ENCODE results near the gene ZNF41. TPM values are rescaled to one million over a fixed set of nuclear protein-coding genes. Genes with fewer than 3 reads are reported as not detected.
"Not testable (repeated sequence)": the region's sequence is repeated elsewhere in the genome, so short reads cannot be mapped to it uniquely, and the experiment has no call there.

ZNF41 gene
- total RNA-seq: 15.4 TPM
- long read RNA-seq, full-length matches to known transcripts: 2 of 17 reads
- long read RNA-seq, partial matches to known transcripts: 1 of 17 reads
- long read RNA-seq, other reads (novel, unspliced or antisense): 14 of 17 reads

DNA sequence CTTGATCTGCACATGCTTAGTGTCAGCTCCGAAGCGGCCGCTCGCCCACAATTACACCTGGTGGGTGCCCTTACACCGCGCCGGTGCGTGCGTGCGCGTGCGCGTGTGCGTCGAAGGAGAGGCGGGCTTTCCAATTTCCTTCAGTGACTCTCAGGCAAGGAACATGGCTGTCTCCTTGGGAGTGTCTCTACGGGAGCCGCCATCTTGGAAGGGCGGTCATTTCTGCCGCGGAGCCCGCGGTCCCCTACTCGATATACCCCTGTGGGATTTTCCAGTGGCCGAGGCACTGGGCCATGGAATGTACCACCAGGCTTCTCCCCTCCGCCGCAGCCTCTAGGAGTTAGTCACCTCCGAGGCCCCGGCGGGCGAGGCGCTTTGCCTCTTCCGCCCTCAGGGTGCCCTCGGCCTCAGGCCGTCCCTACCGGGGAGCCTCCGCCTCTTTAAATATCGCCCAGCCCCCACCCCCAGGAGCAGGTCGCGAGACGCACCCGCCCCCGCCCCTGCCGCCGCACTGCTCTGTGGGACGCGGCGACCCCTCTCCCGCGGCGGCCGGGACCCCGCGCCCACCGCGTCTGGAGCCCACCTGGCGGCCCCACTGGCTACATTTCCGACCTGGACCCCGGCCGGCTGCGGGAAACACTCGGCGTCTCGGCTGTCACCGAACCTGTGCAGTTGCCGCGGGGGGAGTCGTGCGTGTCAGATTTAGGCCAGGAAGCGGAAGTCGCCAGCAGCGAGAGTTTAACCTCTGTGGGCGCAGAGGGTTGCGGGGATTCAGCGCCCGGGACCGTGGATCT is at the start of gene ZNF41:
TSS of gene ZNF41 (minus strand) at position 711 of the 794 bp plus-strand sequence. CDS start 15,741 bp downstream, outside the sequence.
- intact Hi-C loops (cut with DNase I): no loop called here
- peak; percentile 85 for DNase-seq (ENCODE audit: low spot score)

DNA sequence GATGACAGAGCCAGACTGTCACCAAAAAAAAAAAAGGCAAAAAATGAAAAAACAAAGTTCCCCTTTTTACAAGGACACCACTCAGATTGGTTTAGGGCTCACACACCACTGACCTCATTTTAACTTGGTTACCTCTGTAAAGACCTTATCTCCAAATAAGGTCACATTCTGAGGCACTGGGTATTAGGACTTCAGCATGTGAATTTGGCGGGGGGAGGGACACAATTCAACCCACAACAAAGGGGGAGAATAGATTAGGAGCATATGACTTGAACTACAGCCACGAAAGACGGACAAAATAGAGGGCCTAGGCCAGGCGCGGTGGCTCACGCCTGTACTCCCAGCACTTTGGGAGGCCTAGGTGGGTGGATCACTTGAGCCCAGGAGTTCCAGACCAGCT is 47.0 kb upstream of the ZNF41 start:
- intact Hi-C loops (cut with DNase I): no loop called here

DNA sequence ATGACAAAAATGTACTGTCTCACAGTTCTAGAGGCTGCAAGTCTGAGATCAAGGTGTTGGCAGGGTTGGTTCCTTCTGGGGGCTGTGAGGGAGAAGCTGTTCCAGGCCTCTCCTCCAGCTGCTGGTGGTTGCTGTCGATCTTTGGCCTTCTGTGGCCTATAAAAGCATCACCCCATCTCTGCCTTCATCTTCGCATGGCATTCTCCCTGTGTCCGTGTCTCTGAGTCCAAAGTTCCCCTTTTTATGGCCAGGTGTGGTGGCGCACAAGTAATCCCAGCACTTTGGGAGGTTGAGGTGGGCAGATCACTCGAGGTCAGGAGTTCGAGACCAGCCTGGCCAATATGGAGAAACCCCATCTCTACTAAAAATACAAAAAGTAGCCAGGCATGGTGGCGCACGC is 46.5 kb upstream of the ZNF41 start:
- intact Hi-C loops (cut with DNase I): loop anchor here (10.0 kb wide), 1 partner anchor 155 kb away; the partner anchor contains the start of gene ZNF157

More for the DNA sequence above, 47.0 kb upstream of the ZNF41 start:
- DNase-seq (ENCODE audit: low spot score): no peak

DNA sequence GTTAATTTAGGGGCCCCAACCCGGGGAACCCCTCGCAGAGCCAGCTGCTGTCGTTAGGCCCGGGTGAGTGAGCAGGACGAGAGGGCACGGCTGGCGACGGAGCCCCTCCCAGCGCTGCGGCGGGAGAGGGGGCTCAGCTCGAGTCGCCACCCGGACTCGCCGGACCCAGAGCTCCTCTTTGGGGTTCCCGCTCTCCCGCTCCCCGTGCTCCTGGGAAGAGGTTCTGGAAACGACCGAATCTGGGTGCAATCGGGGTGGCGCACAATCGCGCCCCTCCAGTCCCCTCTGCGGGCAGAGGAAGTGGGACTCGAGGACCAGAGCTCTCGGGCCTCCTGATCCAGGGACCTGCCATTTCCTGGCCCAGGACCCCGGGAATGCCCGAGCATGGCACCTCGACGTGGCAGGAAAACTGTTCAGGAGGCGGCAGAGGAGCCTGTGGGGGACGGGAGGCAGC is 40.7 kb upstream of the ZNF41 start:
- intact Hi-C loops (cut with DNase I): loop anchor here (1.0 to 10.0 kb wide), 2 partner anchors 149 to 330 kb away; partner anchors contain the start of genes UBA1 and ZNF157
- no peak for DNase-seq (ENCODE audit: low spot score)

More for the DNA sequence above, 46.5 kb upstream of the ZNF41 start:
- no peak for DNase-seq (ENCODE audit: low spot score)

DNA sequence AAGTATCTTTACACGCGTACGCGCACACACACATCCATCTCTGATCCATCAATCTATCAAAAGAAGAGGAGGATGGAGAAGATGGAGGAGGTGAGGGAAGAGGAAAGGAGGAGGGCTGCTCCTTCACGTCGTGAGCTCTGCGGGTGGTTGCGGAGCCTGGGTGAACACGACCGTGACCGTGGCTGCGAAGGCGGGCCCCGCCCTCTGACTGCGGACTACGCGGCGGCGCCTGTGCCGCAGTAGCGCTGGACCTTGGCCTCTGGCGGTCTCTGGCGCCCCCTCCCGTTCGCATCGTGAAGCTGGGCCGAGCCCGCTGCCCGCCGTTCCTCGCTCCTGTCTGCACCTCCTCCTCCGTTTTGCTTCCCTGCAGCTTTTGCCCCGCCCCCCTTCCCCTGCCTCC is 40.3 kb upstream of the ZNF41 start:
- intact Hi-C loops (cut with DNase I): loop anchor here (1.0 to 10.0 kb wide), 2 partner anchors 148 to 330 kb away; partner anchors contain the start of genes UBA1 and ZNF157
- DNase-seq (ENCODE audit: low spot score): peak; percentile 93

DNA sequence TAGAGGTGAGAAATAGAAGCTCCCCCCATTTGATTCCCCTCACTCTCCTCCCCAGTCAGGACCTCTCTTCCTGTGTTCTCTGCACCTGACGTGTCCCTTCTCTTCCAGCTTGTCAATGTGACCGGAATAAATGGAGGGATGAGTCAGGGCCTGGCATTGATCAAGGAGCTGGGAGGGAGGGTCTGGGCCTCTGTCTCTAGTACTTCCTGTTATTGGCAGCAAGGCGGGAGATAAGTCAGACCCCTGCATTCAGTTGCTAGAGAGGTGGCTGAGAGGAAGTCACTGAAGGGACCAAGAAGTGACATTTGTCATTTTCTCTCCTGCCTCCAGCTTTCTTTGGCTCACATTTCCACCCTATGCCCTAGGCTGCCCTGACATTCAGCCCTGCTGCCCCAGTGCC is 35.1 kb upstream of the ZNF41 start:
- intact Hi-C loops (cut with DNase I): no loop called here
- DNase-seq (ENCODE audit: low spot score): no peak

DNA sequence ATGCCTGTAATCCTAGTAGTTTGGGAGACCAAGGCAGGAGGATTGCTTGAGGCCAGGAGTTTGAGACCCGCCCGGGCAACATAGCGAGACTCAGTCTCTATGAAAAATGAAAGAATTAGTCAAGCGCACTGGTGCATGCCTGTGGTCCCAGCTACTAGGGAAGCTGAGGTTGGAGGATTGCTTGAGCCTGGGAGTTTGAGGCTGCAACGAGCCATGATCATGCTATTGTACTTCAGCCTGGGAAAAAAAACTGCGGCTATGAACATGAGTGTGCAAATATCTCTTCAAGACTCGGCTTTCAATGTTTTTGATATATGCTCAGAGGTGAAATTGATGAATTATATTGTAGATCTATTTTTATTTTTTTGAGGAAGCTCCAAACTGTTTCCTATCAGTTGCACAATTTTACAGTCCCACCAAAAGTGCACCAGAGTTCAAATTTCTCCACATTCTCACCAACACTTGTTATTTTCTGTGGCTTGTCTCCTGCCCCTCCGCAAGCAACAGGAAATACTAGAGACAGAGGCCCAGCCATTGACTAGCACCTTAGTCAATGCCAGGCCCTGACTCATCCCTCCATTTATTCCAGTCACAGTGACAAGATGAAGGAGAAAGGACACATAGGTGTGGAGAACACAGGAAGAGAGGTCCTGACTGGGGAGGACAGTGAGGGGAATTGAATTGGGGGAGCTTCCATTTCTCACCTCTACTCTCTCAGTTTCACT is 33.1 kb upstream of the ZNF41 start:
- no peak for DNase-seq (ENCODE audit: low spot score)
- intact Hi-C loops (cut with DNase I): no loop called here

DNA sequence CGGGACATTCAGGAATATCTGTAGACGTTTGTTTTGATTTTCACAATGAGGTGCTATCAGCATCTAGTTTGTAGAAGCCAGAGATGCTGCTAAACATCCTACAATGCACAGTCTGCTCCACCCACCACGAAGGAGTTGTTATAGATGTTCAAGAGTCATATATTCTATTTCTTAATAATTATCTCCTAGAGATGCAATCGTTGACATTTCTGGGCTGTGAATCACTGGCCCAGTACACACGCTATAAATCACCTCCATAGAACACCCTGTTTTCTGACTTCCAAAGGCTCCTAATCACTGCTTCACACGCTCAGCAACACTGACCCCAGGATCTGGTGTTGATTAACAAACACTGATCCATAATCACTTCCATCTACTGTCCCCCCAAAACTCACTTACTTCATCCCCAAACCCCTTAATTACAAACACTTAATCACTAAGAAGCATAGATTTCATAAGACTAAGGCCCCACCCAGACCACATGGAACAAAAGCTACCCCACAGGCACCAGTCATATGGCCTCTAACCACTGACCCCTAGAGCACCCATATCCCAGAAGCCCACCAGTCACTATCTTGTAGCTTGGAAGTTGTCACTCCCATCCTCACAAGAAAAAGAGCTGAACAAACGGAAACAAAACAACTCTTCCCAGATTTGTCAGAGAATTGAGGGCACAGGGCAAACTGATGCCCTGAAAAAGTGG is 31.7 kb upstream of the ZNF41 start:
- no peak for DNase-seq (ENCODE audit: low spot score)
- intact Hi-C loops (cut with DNase I): no loop called here

DNA sequence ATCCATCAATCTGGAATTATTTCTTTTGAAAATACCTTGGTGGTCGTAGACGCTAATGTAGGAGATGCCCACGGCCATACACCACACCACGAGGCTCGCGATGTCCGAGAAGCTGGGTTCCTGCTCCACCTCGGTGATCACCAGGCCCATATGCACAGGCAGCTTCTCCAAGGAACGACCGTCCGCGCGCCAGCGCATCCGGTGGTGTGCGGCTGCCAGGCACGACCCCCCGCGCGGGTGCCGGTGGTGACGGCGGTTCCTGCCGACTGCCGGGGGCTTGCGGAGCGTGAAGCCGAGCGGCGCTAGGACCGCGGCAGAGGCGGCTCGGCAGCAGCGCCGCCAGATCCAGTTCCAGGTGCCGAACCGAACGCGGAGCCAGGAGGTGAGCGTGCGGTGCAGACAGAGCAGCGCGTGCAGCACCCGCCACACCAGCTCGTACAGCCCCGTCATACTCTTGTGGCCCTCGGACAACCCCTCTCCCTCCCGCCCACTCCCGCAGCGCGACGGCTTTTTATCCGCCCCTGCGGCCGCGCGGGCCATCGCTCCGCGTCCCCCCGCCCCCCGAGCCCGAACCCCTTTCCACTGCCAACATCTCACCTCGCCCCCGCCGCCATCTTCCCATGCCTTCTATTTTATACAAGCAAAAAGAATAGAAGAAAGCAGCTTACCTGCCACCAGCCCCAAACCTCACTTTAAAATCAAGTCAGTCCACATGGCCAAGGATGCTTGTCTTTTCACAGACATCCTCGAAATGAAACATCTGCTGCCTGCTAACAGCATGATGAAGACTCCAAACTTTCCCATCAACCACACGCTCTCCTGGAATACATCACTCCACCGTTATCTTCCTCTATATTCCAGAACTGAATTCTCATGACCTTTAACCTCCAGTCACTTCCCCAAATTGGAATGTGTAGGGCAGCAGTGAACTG is 30.3 kb upstream of the ZNF41 start:
- DNase-seq (ENCODE audit: low spot score); intact Hi-C loops (cut with DNase I): not testable (repeated sequence)

DNA sequence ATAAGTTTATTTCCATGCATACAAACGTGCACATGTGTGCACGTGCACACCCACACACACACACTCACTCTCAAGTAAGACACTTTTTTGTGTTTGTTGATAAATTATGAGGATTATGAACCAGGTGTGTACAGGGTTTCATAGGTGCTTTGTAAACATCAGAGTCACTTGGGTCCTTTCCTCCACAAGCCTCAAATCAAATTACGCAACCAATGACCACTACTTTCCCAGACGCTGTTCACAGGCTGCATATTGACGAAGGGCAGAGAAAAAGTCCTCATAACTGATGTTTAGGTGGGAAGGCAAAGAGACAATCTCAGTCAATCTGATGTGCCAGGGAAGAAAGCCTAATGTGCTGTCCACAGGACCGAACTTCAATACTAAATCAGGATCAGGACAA is 29.4 kb upstream of the ZNF41 start:
- DNase-seq (ENCODE audit: low spot score); intact Hi-C loops (cut with DNase I): not testable (repeated sequence)

DNA sequence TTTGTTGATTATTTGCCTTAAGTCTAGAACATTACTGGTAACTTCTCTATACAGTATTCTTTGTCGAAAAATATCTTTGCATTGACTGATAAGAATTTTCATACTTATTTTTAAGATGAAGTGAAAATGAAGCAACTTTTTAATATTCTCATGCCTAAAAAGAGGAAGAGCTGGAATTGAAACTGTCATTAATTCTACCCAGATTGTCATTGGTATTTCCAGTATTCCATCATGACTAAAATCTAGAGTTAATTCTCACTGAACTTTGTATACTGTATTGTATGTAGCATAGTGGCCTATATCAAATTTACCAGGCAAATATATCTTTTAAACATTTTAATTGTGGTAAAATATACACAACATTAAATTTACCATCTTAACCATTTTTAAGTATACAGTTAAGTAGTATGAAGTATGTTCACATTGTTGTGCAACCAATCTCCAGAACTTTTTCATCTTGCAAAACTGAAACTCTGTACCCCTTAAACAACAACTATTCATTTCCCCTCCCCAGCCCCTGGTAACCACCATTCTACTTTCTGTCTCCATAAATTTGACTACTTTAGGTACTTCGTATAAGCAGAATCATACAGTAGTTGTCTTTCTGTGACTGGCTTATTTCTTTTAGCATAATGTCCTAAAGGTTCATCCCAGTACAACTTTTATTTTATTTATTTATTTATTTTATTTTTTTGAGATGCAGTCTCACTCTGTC is 24.3 kb upstream of the ZNF41 start:
- intact Hi-C loops (cut with DNase I): no loop called here
- no peak for DNase-seq (ENCODE audit: low spot score)

DNA sequence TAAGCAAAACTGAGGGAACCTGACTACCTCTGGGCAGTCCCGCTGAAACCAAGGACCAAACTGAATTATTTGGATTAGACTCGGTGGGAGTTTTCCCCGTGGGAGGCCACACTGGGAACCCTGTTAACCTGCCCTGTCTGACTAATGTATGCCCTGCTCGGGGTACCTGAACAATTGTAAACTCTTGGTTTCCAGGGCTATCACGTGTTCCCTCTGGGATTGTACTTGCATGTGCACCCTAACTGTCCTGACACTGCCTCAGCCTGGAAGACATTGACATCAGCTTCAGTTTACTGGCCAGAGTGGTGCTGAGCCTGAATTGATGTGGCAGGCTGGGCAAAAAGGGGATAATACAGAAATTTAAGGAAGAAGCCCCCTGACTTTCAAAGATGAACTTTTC is 20.1 kb upstream of the ZNF41 start:
- no peak for DNase-seq (ENCODE audit: low spot score)
- intact Hi-C loops (cut with DNase I): no loop called here

DNA sequence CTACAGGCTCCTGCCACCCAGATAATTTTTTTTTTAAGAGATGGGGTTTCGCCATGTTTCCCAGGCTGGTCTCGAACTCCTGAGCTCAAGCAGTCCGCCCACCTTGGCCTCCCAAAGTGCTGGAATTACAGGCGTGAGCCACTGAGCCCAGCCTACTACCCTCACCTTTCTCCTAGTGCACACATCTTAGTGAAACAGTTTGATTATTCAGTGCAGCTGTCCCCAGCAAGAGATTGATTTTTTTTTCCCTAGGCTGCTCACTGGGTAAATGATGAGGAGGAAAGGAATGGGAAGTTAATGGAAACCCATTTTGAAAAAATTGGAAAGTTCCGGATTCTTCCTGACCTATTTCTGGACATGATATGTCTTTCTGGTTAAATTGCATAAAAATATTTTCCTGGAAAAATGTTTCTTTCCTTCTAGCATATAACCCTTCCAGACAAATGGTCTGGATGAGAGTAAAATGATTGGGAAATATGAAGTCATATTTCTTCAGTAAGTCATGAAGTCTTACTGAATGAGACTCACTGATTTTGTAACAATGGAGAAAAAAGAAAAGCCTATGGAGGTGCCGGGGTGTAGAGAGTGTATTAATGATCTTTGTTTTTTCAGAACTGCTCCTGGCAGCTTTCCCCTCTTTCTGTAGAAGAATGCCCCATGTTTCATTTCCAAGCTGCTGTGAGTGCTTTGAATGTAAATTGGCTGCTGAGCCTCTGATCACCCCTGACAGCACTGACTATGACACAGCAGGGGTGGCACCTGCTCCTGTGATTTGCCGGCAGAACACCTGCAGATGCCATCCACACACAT is 19.5 kb upstream of the ZNF41 start:
- intact Hi-C loops (cut with DNase I): no loop called here
- no peak for DNase-seq (ENCODE audit: low spot score)

DNA sequence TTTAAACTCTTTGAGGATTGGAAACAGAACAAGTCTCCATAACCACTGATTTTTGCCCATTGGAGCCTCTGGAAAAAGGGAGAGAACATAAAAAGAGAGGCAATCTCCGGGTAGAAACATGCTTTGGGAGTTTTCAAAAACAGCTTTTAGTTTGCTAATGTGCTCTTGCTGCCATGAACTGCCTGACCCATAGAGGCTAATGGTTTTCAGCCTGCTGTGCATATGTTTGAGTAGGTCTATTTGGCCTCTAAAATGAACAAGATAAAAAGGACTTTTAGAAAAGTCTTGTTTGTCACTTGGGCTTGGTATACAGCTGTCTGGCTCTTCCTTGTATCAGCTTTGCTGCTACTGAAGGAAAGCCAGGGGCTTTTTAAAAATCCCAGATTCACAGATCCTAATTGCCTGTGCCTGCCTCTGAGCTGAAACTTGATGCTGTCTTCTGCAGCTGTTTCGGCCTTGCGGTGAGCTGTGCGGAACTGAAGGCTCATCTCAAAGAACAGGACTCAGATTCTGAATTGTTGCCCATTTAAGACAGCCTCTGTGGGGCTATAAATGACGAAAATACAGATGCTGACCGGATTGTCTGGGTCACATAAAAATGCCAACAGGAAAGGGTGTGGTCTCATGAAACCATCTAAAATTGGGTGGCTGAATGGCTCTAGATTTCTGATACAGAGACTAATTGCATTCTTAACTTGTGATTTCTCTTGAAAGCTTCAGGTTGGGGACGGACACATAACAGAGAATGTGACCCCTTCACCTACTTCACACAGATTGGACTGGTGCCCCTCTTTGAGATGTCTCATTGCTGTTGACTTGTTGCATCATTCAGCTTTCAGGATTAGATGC is 18.4 kb upstream of the ZNF41 start:
- intact Hi-C loops (cut with DNase I): no loop called here
- DNase-seq (ENCODE audit: low spot score): no peak

DNA sequence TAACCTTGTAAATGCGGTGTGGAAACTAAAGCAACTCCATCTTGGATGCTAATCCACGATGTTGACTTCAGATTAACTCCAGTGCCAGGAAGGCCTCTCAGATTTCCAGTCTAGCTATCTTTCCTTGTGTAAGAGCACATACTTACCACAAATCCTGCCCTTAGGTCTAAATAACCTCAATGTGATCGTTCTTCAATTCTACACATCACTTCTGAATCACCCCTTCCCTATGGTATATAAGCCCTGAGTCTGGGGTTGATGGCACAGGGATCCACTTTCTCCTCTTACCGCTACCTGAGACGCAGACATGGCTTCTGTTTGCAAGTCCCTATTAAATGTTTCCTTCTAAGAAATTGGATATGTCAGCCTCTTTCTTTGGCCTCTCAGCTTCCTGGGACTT is 17.5 kb upstream of the ZNF41 start:
- intact Hi-C loops (cut with DNase I): no loop called here

DNA sequence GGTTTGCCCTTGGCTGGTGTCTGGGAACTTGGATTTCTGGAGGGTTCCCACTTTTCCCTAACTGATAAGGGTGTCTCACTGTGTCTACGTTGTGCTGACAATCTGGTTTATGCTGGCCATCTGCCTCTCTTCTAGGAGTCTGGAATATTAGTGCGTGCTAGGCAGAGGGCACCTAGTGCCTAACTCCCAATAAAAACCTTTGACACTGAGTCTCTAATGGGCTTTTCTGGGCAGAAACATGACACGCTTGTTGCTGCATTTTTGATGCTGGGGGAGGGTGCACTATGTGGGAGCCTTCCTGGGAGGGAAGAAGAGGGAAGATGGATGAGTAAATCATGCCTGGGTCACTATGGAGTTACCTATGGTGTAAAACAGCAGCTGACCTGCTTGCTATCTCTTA is 16.3 kb upstream of the ZNF41 start:
- intact Hi-C loops (cut with DNase I): no loop called here
- no peak for DNase-seq (ENCODE audit: low spot score)

More for the DNA sequence above, 17.5 kb upstream of the ZNF41 start:
- no peak for DNase-seq (ENCODE audit: low spot score)
